ENCODE measurements around the gene SYNDIG1. TPM values are rescaled to one million over a fixed set of nuclear protein-coding genes. Genes with fewer than 3 reads are reported as not detected.

Gene SYNDIG1
- total RNA-seq, 2 experiments from 2014 or later = not detected

- Mint-ChIP-seq H3K4me1 (ENCODE audit: low read depth) (no peaks in the 10 kb centered on the region), H3K9me3 (peaks cover 4% of the 10 kb centered on the region), H3K36me3 (no peaks in the 10 kb centered on the region), H3K27me3 (peaks cover 9% of the 10 kb centered on the region), H3K27ac (no peak overlapping the region), H3K4me3 (no peak overlapping the region)
- no peak for DNase-seq
- intact Hi-C loops (cut with micrococcal nuclease) = no loop called here
- ChIA-PET POLR2A (no interaction called here), CTCF (no interaction called here)
Observed at GRCh38 chr20:24691901-24692351, 222.5 kb downstream of the SYNDIG1 start.

GRCh38 chr20:24692446-24693200 lies 223.2 kb downstream of the SYNDIG1 start:
- Mint-ChIP-seq H3K4me1 (ENCODE audit: low read depth) (no peaks in the 10 kb centered on the region), H3K9me3 (peaks cover 2% of the 10 kb centered on the region), H3K27ac (no peak overlapping the region), H3K27me3 (peaks cover 9% of the 10 kb centered on the region), H3K4me3 (no peak overlapping the region), H3K36me3 (no peaks in the 10 kb centered on the region)
- ChIA-PET POLR2A (no interaction called here), CTCF (no interaction called here)
- DNase-seq = no peak
- intact Hi-C loops (cut with micrococcal nuclease) = no loop called here

DNA sequence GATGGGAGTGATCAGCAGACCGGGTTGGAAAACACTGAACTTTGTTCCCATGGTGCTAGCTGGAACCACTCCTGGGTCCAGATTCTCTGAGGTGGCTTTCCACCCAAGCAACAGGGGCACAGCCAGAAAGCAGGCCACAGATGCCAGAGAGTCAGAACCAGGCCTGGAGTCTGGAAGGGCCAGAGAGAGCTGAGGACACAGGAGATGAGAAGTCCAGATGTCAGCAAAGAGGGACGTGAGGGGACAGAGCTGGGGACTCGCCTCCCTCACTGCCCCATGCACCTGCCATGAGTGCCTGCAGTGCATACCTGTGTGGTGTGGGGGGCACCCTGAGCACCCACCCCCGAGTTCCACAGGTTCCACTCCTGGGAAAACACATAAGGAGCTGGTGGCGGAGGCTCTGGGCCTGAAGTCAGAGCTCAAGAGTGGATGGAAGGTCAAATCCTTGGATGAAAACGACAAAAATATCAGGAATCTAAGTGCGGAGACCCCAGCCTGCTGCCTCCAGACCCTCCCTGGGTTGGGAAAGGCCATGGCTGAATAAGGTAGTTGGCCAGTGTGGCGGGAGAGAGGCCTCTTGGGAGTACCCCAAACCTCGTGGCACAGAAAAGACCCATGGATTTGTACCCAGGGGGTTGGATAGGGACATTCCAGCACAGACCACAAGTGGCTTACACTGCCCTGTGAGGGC lies 224.2 kb downstream of the SYNDIG1 start:
- H3K4me1 Mint-ChIP-seq (ENCODE audit: low read depth) = no peaks in the 10 kb centered on the region
- no peaks in the 10 kb centered on the region for H3K36me3 Mint-ChIP-seq
- DNase-seq = no peak
- ChIA-PET CTCF (no interaction called here), POLR2A (no interaction called here)
- intact Hi-C loops (cut with micrococcal nuclease) = no loop called here
- no peak overlapping the region for H3K4me3 Mint-ChIP-seq
- H3K27me3 Mint-ChIP-seq = peaks cover 9% of the 10 kb centered on the region
- H3K9me3 Mint-ChIP-seq = no peaks in the 10 kb centered on the region
- H3K27ac Mint-ChIP-seq = no peak overlapping the region

DNA sequence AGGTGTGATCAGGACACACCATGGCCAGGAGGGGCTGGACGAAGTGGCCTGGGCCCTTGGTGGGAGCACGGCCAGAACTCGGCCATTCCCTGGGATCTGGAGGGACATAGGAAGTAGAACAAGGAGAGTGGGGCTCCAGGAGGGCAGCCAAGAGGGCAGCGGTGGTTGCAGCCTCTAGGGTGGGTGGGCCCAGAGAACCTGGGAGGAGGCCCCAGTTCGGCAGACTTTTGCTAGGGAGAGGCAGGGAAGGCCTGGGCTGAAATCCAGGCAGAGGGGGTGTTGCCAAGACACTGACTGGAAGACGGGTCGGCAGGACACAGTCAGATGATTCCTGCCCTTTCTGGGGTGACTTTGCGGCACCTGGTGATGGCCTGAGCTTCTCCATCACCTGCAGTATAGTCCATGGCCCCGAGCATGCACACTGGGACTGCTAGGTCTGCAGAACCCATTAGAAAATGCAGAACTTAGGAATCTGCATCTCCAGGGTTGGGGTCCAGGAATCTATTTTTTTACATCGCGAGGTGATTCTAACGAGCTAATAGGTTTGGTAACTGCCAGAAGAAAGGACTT lies 224.8 kb downstream of the SYNDIG1 start:
- Mint-ChIP-seq H3K27ac (no peak overlapping the region), H3K4me3 (no peak overlapping the region), H3K9me3 (no peaks in the 10 kb centered on the region), H3K4me1 (ENCODE audit: low read depth) (no peaks in the 10 kb centered on the region), H3K36me3 (no peaks in the 10 kb centered on the region), H3K27me3 (peaks cover 9% of the 10 kb centered on the region)
- no peak for DNase-seq
- intact Hi-C loops (cut with micrococcal nuclease) = no loop called here
- CTCF ChIA-PET = no interaction called here
- POLR2A ChIA-PET = no interaction called here

DNA sequence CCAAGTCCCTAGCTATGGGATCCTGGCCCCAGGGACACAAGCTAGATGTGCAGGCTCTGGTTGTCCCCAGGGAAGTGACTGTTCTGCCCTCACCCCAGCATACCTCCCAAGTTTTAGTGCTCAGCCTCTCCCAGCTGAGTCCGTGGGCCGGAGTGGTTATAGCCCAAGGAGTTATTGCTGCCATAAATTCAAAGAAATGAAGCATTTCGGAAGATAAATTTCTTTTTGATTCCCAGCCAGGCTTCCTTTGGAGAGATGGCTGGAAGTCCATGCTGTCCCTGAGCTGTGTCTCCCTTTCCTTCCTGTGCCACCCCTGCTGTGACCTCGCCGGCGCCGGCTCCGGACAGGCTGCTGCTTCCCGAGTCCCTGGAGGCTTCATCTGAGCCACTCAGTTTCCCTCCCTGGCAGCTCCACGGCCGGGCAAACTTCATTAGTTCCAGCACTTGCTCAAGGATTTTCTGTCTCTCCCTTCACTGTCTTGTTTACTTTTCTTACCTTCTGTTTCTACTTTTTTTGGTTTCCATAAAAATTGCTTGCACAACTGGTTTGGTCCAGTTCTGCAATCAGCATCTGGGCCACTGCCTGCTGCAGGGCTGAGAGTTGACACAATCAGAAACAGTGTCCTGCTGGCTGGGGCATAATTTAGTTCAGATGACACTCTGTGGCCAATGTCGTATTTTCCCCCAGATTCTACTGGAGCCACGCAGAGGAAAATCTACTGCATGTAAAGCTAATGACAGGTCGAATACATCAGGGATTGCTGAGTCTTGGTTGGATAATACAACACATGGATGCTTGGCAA lies 225.5 kb downstream of the SYNDIG1 start:
- intact Hi-C loops (cut with micrococcal nuclease) = no loop called here
- Mint-ChIP-seq H3K27me3 (peaks cover 9% of the 10 kb centered on the region), H3K27ac (no peak overlapping the region), H3K4me1 (ENCODE audit: low read depth) (no peaks in the 10 kb centered on the region), H3K4me3 (no peak overlapping the region), H3K36me3 (no peaks in the 10 kb centered on the region), H3K9me3 (no peaks in the 10 kb centered on the region)
- CTCF ChIA-PET = no interaction called here
- POLR2A ChIA-PET = no interaction called here
- DNase-seq = no peak

DNA sequence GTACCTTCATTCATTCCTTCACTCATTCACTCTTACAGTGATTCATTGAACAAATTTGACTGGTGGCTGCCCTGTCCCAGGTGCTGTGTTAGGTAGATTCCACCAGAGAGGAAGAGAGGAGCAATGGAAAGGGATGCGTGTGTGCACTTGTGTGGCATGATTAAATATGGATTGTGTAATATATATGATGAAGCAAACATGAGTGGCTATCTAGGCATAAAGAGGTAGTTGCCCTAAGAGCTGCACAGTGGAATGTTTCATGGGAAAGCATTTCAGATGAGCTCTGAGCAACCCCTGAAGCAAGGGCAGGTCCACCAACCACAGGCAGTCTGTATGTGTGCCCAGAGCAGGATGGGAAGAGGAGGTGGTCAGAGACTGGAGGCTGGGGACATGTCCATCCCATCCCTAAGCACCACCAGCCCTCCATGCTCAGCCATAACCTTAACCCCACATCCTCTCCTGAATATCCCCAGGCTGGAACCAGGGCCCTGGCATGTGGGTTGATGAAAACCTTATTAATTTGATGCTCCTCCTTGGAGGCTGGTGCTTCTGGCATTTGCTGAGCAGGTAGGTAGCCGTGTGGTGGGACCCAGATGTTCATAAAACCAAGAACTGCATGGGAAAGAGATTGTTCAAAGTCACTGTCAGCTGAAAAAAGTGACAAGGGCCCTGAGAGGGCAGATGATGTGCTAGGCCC lies 226.2 kb downstream of the SYNDIG1 start:
- Mint-ChIP-seq H3K27me3 (peaks cover 9% of the 10 kb centered on the region), H3K27ac (no peak overlapping the region), H3K4me1 (ENCODE audit: low read depth) (no peaks in the 10 kb centered on the region), H3K4me3 (no peak overlapping the region), H3K9me3 (no peaks in the 10 kb centered on the region), H3K36me3 (no peaks in the 10 kb centered on the region)
- POLR2A ChIA-PET = no interaction called here
- CTCF ChIA-PET = no interaction called here
- intact Hi-C loops (cut with micrococcal nuclease) = no loop called here
- DNase-seq = no peak

DNA sequence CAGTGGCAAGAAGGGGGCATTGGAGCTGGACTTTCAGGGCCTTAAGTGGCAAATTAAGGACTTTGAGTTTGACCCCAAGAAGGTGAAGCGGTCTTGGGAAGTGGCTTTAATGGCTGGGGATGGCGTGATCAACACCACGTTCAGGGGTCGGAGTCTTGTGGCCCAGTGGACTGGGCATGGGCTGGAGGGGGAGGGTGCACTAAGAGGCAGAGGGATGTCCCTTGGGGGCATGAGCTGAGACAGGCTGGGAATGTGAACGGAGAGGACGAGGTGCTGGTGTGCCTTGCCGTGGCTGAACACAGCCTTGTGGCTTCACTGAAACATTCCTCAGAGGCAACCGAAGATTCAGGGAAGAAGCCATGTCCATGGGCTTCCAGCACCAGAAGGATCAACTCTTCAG lies 227.0 kb downstream of the SYNDIG1 start:
- Mint-ChIP-seq H3K4me1 (ENCODE audit: low read depth) (no peaks in the 10 kb centered on the region), H3K27ac (no peak overlapping the region), H3K9me3 (no peaks in the 10 kb centered on the region), H3K36me3 (no peaks in the 10 kb centered on the region), H3K4me3 (no peak overlapping the region), H3K27me3 (peaks cover 9% of the 10 kb centered on the region)
- POLR2A ChIA-PET = no interaction called here
- DNase-seq = no peak
- CTCF ChIA-PET = no interaction called here
- intact Hi-C loops (cut with micrococcal nuclease) = no loop called here

GRCh38 chr20:24697411-24697810 lies 228.0 kb downstream of the SYNDIG1 start:
- Mint-ChIP-seq H3K9me3 (no peaks in the 10 kb centered on the region), H3K27ac (no peak overlapping the region), H3K4me3 (no peak overlapping the region), H3K36me3 (no peaks in the 10 kb centered on the region), H3K4me1 (ENCODE audit: low read depth) (no peaks in the 10 kb centered on the region), H3K27me3 (peaks cover 5% of the 10 kb centered on the region)
- DNase-seq = no peak
- ChIA-PET POLR2A (no interaction called here), CTCF (no interaction called here)
- intact Hi-C loops (cut with micrococcal nuclease) = no loop called here

DNA sequence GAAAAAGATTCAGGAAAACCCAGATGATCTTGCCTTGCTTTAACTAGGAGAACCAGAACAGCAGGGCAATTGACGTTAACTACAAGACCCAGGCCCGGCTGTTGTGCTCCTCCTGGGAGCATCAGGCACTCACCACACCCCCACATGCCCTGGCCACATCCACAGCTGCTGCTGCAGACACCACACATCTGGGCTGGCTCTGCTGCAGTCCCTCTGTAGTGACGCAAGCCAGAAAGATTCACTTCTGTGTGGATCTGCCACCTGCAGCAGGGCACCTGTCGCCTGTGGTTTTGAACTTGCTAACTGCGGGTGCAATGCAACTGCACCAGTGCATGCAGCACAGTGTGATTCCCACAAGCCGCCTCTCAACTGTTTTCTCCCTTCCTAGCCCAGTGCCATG lies 228.8 kb downstream of the SYNDIG1 start:
- no peak for DNase-seq
- POLR2A ChIA-PET = no interaction called here
- no peak overlapping the region for H3K27ac Mint-ChIP-seq
- peaks cover 4% of the 10 kb centered on the region for H3K27me3 Mint-ChIP-seq
- intact Hi-C loops (cut with micrococcal nuclease) = no loop called here
- H3K36me3 Mint-ChIP-seq = no peaks in the 10 kb centered on the region
- H3K9me3 Mint-ChIP-seq = no peaks in the 10 kb centered on the region
- no peaks in the 10 kb centered on the region for H3K4me1 Mint-ChIP-seq (ENCODE audit: low read depth)
- CTCF ChIA-PET = no interaction called here
- no peak overlapping the region for H3K4me3 Mint-ChIP-seq

GRCh38 chr20:24698706-24699206 lies 229.3 kb downstream of the SYNDIG1 start:
- Mint-ChIP-seq H3K27me3 (peaks cover 4% of the 10 kb centered on the region), H3K4me1 (ENCODE audit: low read depth) (no peaks in the 10 kb centered on the region), H3K9me3 (no peaks in the 10 kb centered on the region), H3K4me3 (no peak overlapping the region), H3K36me3 (no peaks in the 10 kb centered on the region), H3K27ac (no peak overlapping the region)
- CTCF ChIA-PET = no interaction called here
- intact Hi-C loops (cut with micrococcal nuclease) = no loop called here
- POLR2A ChIA-PET = no interaction called here
- DNase-seq = no peak

GRCh38 chr20:24699321-24700165 lies 230.1 kb downstream of the SYNDIG1 start:
- ChIA-PET POLR2A (no interaction called here), CTCF (no interaction called here)
- no peaks in the 10 kb centered on the region for H3K4me1 Mint-ChIP-seq (ENCODE audit: low read depth)
- peaks cover 4% of the 10 kb centered on the region for H3K27me3 Mint-ChIP-seq
- DNase-seq = no peak
- H3K9me3 Mint-ChIP-seq = no peaks in the 10 kb centered on the region
- no peak overlapping the region for H3K4me3 Mint-ChIP-seq
- no peak overlapping the region for H3K27ac Mint-ChIP-seq
- intact Hi-C loops (cut with micrococcal nuclease) = no loop called here
- no peaks in the 10 kb centered on the region for H3K36me3 Mint-ChIP-seq

Data from activated CD4-positive, alpha-beta memory T cell treated with anti-CD3 and anti-CD28 coated beads for 36 hours (primary cell).